ENCODE results near the gene CHD5. TPM values are rescaled to one million over a fixed set of nuclear protein-coding genes. Genes with fewer than 3 reads are reported as not detected.

The CHD5 gene
- total and polyA plus RNA-seq, 2 of the 13 experiments (the other 11 are each of a cell fraction or from before 2014, with no cell fraction given), result 0.02 to 0.21 TPM

GRCh38 chr1:6199298-6200187 lies 19.4 kb upstream of the CHD5 start, which contains the start of gene RPL22 (continued):
- TF ChIP-seq THAP9 (CRISPR knock-in tag; IDR thresholded peaks at IDR 0.05; ENCODE audit: borderline replicate concordance) (peak; percentile 92), MBNL3 (CRISPR knock-in tag; conservative IDR thresholded peaks at IDR 0.05) (no peak), SETDB1 (CRISPR knock-in tag; IDR thresholded peaks at IDR 0.05; ENCODE audit: borderline replicate concordance) (no peak), ZNF616 (CRISPR knock-in tag; IDR thresholded peaks at IDR 0.05; ENCODE audit: low read depth) (peak; percentile 72; the same call in 1 of the 2 replicates), U2AF2 (IDR thresholded peaks at IDR 0.05; ENCODE audit: low read depth, low read length) (no peak), MXD1 (CRISPR knock-in tag; IDR thresholded peaks at IDR 0.05) (peak; percentile 95), IKZF5 (CRISPR knock-in tag; IDR thresholded peaks at IDR 0.05) (peak; percentile 86; the same call in 1 of the 2 replicates), NFAT5 (CRISPR knock-in tag; IDR thresholded peaks at IDR 0.05) (no peak; the same call in 1 of the 2 replicates), JARID2 (CRISPR knock-in tag; IDR thresholded peaks at IDR 0.05; ENCODE audit: insufficient replicate concordance) (peak; percentile 32), ZNF850 (CRISPR knock-in tag; conservative IDR thresholded peaks at IDR 0.05) (no peak), ZNF605 (CRISPR knock-in tag; IDR thresholded peaks at IDR 0.05) (peak; percentile 82), NONO (IDR thresholded peaks at IDR 0.05) (no peak), NONO (CRISPR knock-in tag; conservative IDR thresholded peaks at IDR 0.05) (peak; percentile 85), SMAD9 (CRISPR knock-in tag; IDR thresholded peaks at IDR 0.05) (0 out of 2 replicates have a peak, but pooled peaks have one; percentile 44), HMG20B (CRISPR knock-in tag; conservative IDR thresholded peaks at IDR 0.05) (peak; percentile 71), KMT2A (CRISPR knock-in tag; IDR thresholded peaks at IDR 0.05) (peak; percentile 93), HNF4A (CRISPR knock-in tag; IDR thresholded peaks at IDR 0.05) (no peak), ZNF274 (CRISPR knock-in tag; IDR thresholded peaks at IDR 0.05) (peak; percentile 86), FOXK2 (IDR thresholded peaks at IDR 0.05) (peak; percentile 92)

Data from HepG2 (cell line).